ENCODE data around the gene CARD8. TPM values are rescaled to one million over a fixed set of nuclear protein-coding genes. Genes with fewer than 3 reads are reported as not detected.
A peak's percentile ranks its signal among the peaks of the same experiment; 100 is the strongest.

The CARD8 gene
- total RNA-seq, 1 experiment from 2014 or later: 17.7 TPM

- no peak for DNase-seq
- Mint-ChIP-seq H3K36me3 (ENCODE audit: insufficient read depth, unreplicated experiment) (no peaks in the 10 kb centered on the region), H3K4me1 (ENCODE audit: low read depth, unreplicated experiment) (peaks cover 6% of the 10 kb centered on the region), H3K27ac (ENCODE audit: unreplicated experiment) (no peak overlapping the region), H3K9me3 (ENCODE audit: unreplicated experiment) (no peaks in the 10 kb centered on the region), H3K4me3 (ENCODE audit: unreplicated experiment) (peak overlapping the region; percentile 95), H3K27me3 (ENCODE audit: insufficient read depth, unreplicated experiment) (no peaks in the 10 kb centered on the region)
- H3K4me1 ChIP-seq: peaks cover 7% of the 10 kb centered on the region; the same call in 1 of the 2 replicates
- intact Hi-C loops (cut with micrococcal nuclease; ENCODE audit: unreplicated experiment): no loop called here
- H3K4me3 ChIP-seq (ENCODE audit: low read depth, low read length): no peak overlapping the region
- TF ChIP-seq CTCF (IDR thresholded peaks at IDR 0.05; ENCODE audit: insufficient read depth in 1 of 2, low read depth in 1 of 2, low read length in 1 of 2, severe bottlenecking in 1 of 2, unreplicated experiment in 1 of 2): no peak
- no peaks in the 10 kb centered on the region for H3K27me3 ChIP-seq (replicated peaks; ENCODE audit: control insufficient read depth, insufficient read depth, low read length)
- H3K36me3 ChIP-seq (ENCODE audit: control insufficient read depth, insufficient read depth, low read length): no peaks in the 10 kb centered on the region
- ChIA-PET POLR2A (no interaction called here), CTCF (interaction anchor here (1.5 kb wide), 1 partner anchor 51 kb away, joined by 7 read pairs; no protein-coding TSS in a partner anchor)
- no peaks in the 10 kb centered on the region for H3K9me3 ChIP-seq
- BruUV-seq (replicated peaks): no TSS peak
Observed at GRCh38 chr19:48254529-48254970, 1.2 kb downstream of the CARD8 start.

DNA sequence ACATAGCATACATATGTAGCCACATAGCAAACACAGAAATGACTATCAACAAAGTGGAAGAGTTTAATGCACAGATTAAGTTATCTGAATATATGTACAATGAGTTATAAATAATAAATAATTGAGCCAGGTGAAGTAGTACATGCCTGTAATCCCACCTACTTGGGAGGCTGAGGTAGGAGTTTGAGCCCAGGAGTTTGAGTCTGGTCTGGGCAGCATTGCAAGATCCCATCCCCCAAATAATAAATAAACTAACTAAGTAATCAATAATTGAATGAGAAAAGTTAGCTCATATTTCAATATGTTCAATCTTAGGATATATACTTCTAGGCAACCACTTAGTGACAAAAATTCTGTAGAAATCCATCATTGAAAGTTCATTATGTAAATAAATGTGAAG lies 1.7 kb downstream of the CARD8 start:
- H3K27me3 Mint-ChIP-seq (ENCODE audit: insufficient read depth, unreplicated experiment): no peaks in the 10 kb centered on the region
- ChIA-PET CTCF (no interaction called here), POLR2A (no interaction called here)
- H3K9me3 Mint-ChIP-seq (ENCODE audit: unreplicated experiment): no peaks in the 10 kb centered on the region
- BruUV-seq (replicated peaks): no TSS peak
- intact Hi-C loops (cut with micrococcal nuclease; ENCODE audit: unreplicated experiment): no loop called here
- Histone ChIP-seq H3K36me3 (ENCODE audit: control insufficient read depth, insufficient read depth, low read length) (no peaks in the 10 kb centered on the region), H3K4me3 (ENCODE audit: low read depth, low read length) (no peak overlapping the region), H3K9me3 (no peaks in the 10 kb centered on the region), H3K27me3 (replicated peaks; ENCODE audit: control insufficient read depth, insufficient read depth, low read length) (no peaks in the 10 kb centered on the region), H3K4me1 (peaks cover 7% of the 10 kb centered on the region; the same call in 1 of the 2 replicates)
- H3K4me1 Mint-ChIP-seq (ENCODE audit: low read depth, unreplicated experiment): peaks cover 6% of the 10 kb centered on the region
- no peak for DNase-seq
- H3K36me3 Mint-ChIP-seq (ENCODE audit: insufficient read depth, unreplicated experiment): no peaks in the 10 kb centered on the region
- TF ChIP-seq CTCF (IDR thresholded peaks at IDR 0.05; ENCODE audit: insufficient read depth in 1 of 2, low read depth in 1 of 2, low read length in 1 of 2, severe bottlenecking in 1 of 2, unreplicated experiment in 1 of 2): no peak
- no peak overlapping the region for H3K27ac Mint-ChIP-seq (ENCODE audit: unreplicated experiment)
- peak overlapping the region; percentile 95 for H3K4me3 Mint-ChIP-seq (ENCODE audit: unreplicated experiment)

DNA sequence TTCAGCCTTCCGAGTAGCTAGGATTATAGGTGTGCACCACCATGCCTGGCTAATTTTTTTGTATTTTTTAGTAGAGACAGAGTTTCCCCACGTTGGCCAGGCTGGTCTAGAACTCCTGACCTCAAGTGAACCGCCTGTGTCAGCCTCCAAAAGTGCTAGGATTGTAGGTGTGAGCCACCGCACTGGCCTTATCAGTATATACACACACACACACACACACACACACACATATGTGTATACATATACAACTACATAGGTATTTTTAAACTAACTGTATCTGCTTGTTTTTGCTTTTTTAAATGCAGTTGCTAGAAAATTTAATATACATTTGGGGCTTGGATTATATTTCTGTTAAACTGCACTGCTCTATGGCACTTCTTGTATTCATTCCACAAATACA lies 3.1 kb downstream of the CARD8 start:
- no peaks in the 10 kb centered on the region for H3K36me3 ChIP-seq (ENCODE audit: control insufficient read depth, insufficient read depth, low read length)
- H3K4me1 ChIP-seq: peaks cover 7% of the 10 kb centered on the region; the same call in 1 of the 2 replicates
- intact Hi-C loops (cut with micrococcal nuclease; ENCODE audit: unreplicated experiment): no loop called here
- H3K4me3 ChIP-seq (ENCODE audit: low read depth, low read length): no peak overlapping the region
- POLR2A ChIA-PET: no interaction called here
- no TSS peak for BruUV-seq (replicated peaks)
- Mint-ChIP-seq H3K36me3 (ENCODE audit: insufficient read depth, unreplicated experiment) (no peaks in the 10 kb centered on the region), H3K4me3 (ENCODE audit: unreplicated experiment) (no peak overlapping the region), H3K4me1 (ENCODE audit: low read depth, unreplicated experiment) (peaks cover 6% of the 10 kb centered on the region), H3K27ac (ENCODE audit: unreplicated experiment) (no peak overlapping the region), H3K27me3 (ENCODE audit: insufficient read depth, unreplicated experiment) (no peaks in the 10 kb centered on the region), H3K9me3 (ENCODE audit: unreplicated experiment) (no peaks in the 10 kb centered on the region)
- CTCF ChIA-PET: no interaction called here
- no peak for TF ChIP-seq CTCF (IDR thresholded peaks at IDR 0.05; ENCODE audit: insufficient read depth in 1 of 2, low read depth in 1 of 2, low read length in 1 of 2, severe bottlenecking in 1 of 2, unreplicated experiment in 1 of 2)
- no peaks in the 10 kb centered on the region for H3K27me3 ChIP-seq (replicated peaks; ENCODE audit: control insufficient read depth, insufficient read depth, low read length)
- no peak for DNase-seq
- no peaks in the 10 kb centered on the region for H3K9me3 ChIP-seq

Measured in Caco-2 (cell line).